HUDEP-2 (cell line): ENCODE data around the gene SMARCA2.

ENCODE experiments used
- DNase-seq, 76 experiments: peaks; one replicate each; lab custom pipeline; 2025; ENCODE audit not compliant: unreplicated experiment in 76 of 76; lab: John Stamatoyannopoulos, UW

SMARCA2 gene

GRCh38 chr9:2014696-2015580, at the start of gene SMARCA2:
TSS of gene SMARCA2 (plus strand) at chr9:2015347. CDS start at chr9:2029023, 13,676 bp downstream.
- peak; percentile 15 to 96 (median 92) for DNase-seq

GRCh38 chr9:1966725-1967366, 48.3 kb upstream of the SMARCA2 start:
- DNase-seq: no peak

GRCh38 chr9:1969160-1969559, 46.0 kb upstream of the SMARCA2 start:
- DNase-seq: no peak

GRCh38 chr9:1969898-1970297, 45.2 kb upstream of the SMARCA2 start:
- no peak for DNase-seq

- no peak for DNase-seq
Measured at GRCh38 chr9:1972672-1973071, 42.5 kb upstream of the SMARCA2 start.

GRCh38 chr9:1977026-1977425, 38.1 kb upstream of the SMARCA2 start:
- DNase-seq: no peak

GRCh38 chr9:1978941-1979340, 36.2 kb upstream of the SMARCA2 start:
- DNase-seq: no peak

GRCh38 chr9:1979741-1980367, 35.3 kb upstream of the SMARCA2 start:
- DNase-seq: no peak

- DNase-seq: no peak
Measured at GRCh38 chr9:1980387-1980786, 34.8 kb upstream of the SMARCA2 start.

- no peak for DNase-seq
Measured at GRCh38 chr9:1982074-1982473, 33.1 kb upstream of the SMARCA2 start.

GRCh38 chr9:1986341-1986740, 28.8 kb upstream of the SMARCA2 start:
- DNase-seq: no peak

- no peak for DNase-seq
Measured at GRCh38 chr9:1989500-1989899, 25.6 kb upstream of the SMARCA2 start.

GRCh38 chr9:1994180-1994579, 21.0 kb upstream of the SMARCA2 start:
- DNase-seq: no peak

- DNase-seq: no peak
Measured at GRCh38 chr9:1995084-1995483, 20.1 kb upstream of the SMARCA2 start.

GRCh38 chr9:1996156-1996555, 19.0 kb upstream of the SMARCA2 start:
- DNase-seq: no peak

- DNase-seq: no peak
Measured at GRCh38 chr9:1997646-1998045, 17.5 kb upstream of the SMARCA2 start.

GRCh38 chr9:1998111-1998510, 17.0 kb upstream of the SMARCA2 start:
- no peak for DNase-seq

- DNase-seq: no peak
Measured at GRCh38 chr9:2000314-2000713, 14.8 kb upstream of the SMARCA2 start.

- DNase-seq: no peak
Measured at GRCh38 chr9:2008372-2008771, 6.8 kb upstream of the SMARCA2 start.

GRCh38 chr9:2012347-2012746, 2.8 kb upstream of the SMARCA2 start:
- no peak for DNase-seq

GRCh38 chr9:2013743-2014475, 1.2 kb upstream of the SMARCA2 start:
- no peak for DNase-seq
